ENCODE data around the gene ME3.
"Not testable (repeated sequence)": the region's sequence is repeated elsewhere in the genome, so short reads cannot be mapped to it uniquely, and the experiment has no call there.

Gene ME3

GRCh38 chr11:86446163-86446923 lies 226.1 kb downstream of the ME3 start:
- in situ Hi-C loops (cut with MboI; ENCODE audit: low sequenced_read_pairs) = no loop called here

GRCh38 chr11:86444981-86445380 lies 227.4 kb downstream of the ME3 start:
- in situ Hi-C loops (cut with MboI; ENCODE audit: low sequenced_read_pairs) = no loop called here

- in situ Hi-C loops (cut with MboI; ENCODE audit: low sequenced_read_pairs) = no loop called here
Measured at GRCh38 chr11:86443415-86443814, 229.0 kb downstream of the ME3 start.

- in situ Hi-C loops (cut with MboI; ENCODE audit: low sequenced_read_pairs) = no loop called here
Measured at GRCh38 chr11:86442827-86443226, 229.6 kb downstream of the ME3 start.

GRCh38 chr11:86442420-86442819 lies 230.0 kb downstream of the ME3 start:
- in situ Hi-C loops (cut with MboI; ENCODE audit: low sequenced_read_pairs) = no loop called here

- in situ Hi-C loops (cut with MboI; ENCODE audit: low sequenced_read_pairs) = no loop called here
Measured at GRCh38 chr11:86440843-86441242, 231.6 kb downstream of the ME3 start.

- in situ Hi-C loops (cut with MboI; ENCODE audit: low sequenced_read_pairs) = no loop called here
Measured at GRCh38 chr11:86440305-86440716, 232.1 kb downstream of the ME3 start.

- in situ Hi-C loops (cut with MboI; ENCODE audit: low sequenced_read_pairs) = no loop called here
Measured at GRCh38 chr11:86438685-86439084, 233.7 kb downstream of the ME3 start.

- in situ Hi-C loops (cut with MboI; ENCODE audit: low sequenced_read_pairs) = no loop called here
Measured at GRCh38 chr11:86435711-86436110, 236.7 kb downstream of the ME3 start.

GRCh38 chr11:86433361-86434095 lies 238.9 kb downstream of the ME3 start:
- in situ Hi-C loops (cut with MboI; ENCODE audit: low sequenced_read_pairs) = not testable (repeated sequence)

GRCh38 chr11:86431258-86431657 lies 241.2 kb downstream of the ME3 start:
- in situ Hi-C loops (cut with MboI; ENCODE audit: low sequenced_read_pairs) = no loop called here

- in situ Hi-C loops (cut with MboI; ENCODE audit: low sequenced_read_pairs) = no loop called here
Measured at GRCh38 chr11:86427441-86427840, 245.0 kb downstream of the ME3 start.

- in situ Hi-C loops (cut with MboI; ENCODE audit: low sequenced_read_pairs) = not testable (repeated sequence)
Measured at GRCh38 chr11:86423488-86423887, 248.9 kb downstream of the ME3 start.

- in situ Hi-C loops (cut with MboI; ENCODE audit: low sequenced_read_pairs) = no loop called here
Measured at GRCh38 chr11:86422371-86422770, 250.0 kb downstream of the ME3 start.

GRCh38 chr11:86421946-86422345 lies 250.5 kb downstream of the ME3 start:
- in situ Hi-C loops (cut with MboI; ENCODE audit: low sequenced_read_pairs) = no loop called here

- in situ Hi-C loops (cut with MboI; ENCODE audit: low sequenced_read_pairs) = no loop called here
Measured at GRCh38 chr11:86418917-86419316, 253.5 kb downstream of the ME3 start.

GRCh38 chr11:86418513-86418912 lies 253.9 kb downstream of the ME3 start:
- in situ Hi-C loops (cut with MboI; ENCODE audit: low sequenced_read_pairs) = no loop called here

GRCh38 chr11:86418106-86418505 lies 254.3 kb downstream of the ME3 start:
- in situ Hi-C loops (cut with MboI; ENCODE audit: low sequenced_read_pairs) = no loop called here

- in situ Hi-C loops (cut with MboI; ENCODE audit: low sequenced_read_pairs) = not testable (repeated sequence)
Measured at GRCh38 chr11:86416951-86417350, 255.5 kb downstream of the ME3 start.

- in situ Hi-C loops (cut with MboI; ENCODE audit: low sequenced_read_pairs) = no loop called here
Measured at GRCh38 chr11:86416494-86416893, 255.9 kb downstream of the ME3 start.

- in situ Hi-C loops (cut with MboI; ENCODE audit: low sequenced_read_pairs) = no loop called here
Measured at GRCh38 chr11:86415026-86415425, 257.4 kb downstream of the ME3 start.

GRCh38 chr11:86414032-86414431 lies 258.4 kb downstream of the ME3 start:
- in situ Hi-C loops (cut with MboI; ENCODE audit: low sequenced_read_pairs) = no loop called here
